Ovary (tissue), 3 donors: ENCODE data around the gene LIPC.

Experiments used
- POLR2A ChIP-seq: fragments of 450-650 bp; IDR thresholded peaks from one replicate; pipeline ENCODE4 v1.6.1; 2017; ENCODE audit warnings: antibody characterized with exemption, mild to moderate bottlenecking, moderate library complexity
- TF ChIP-seq, protein P1 (sequence below), 3 donors: fragments of 450-650 bp in 2 of 3; fragments of 200-600 bp in 1 of 3; IDR thresholded peaks; one replicate each; pipeline versions ENCODE4 v1.5.1 to v1.8.0; 2016 to 2022; ENCODE audit warnings: antibody characterized with exemption in 3 of 3, mild to moderate bottlenecking in 1 of 3
- donor health status: DM: no; HTN: no; CAD: no.

GRCh38 chr15:58569455-58569854 is 137.7 kb downstream of the LIPC start:
- TF ChIP-seq, protein P1, sequence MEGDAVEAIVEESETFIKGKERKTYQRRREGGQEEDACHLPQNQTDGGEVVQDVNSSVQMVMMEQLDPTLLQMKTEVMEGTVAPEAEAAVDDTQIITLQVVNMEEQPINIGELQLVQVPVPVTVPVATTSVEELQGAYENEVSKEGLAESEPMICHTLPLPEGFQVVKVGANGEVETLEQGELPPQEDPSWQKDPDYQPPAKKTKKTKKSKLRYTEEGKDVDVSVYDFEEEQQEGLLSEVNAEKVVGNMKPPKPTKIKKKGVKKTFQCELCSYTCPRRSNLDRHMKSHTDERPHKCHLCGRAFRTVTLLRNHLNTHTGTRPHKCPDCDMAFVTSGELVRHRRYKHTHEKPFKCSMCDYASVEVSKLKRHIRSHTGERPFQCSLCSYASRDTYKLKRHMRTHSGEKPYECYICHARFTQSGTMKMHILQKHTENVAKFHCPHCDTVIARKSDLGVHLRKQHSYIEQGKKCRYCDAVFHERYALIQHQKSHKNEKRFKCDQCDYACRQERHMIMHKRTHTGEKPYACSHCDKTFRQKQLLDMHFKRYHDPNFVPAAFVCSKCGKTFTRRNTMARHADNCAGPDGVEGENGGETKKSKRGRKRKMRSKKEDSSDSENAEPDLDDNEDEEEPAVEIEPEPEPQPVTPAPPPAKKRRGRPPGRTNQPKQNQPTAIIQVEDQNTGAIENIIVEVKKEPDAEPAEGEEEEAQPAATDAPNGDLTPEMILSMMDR (IDR thresholded peaks at IDR 0.05): no peak
- no peak for TF ChIP-seq POLR2A
